GM12892 (cell line): ENCODE data around the gene ARHGEF3.
"Not testable (repeated sequence)": the region's sequence is repeated elsewhere in the genome, so short reads cannot be mapped to it uniquely, and the experiment has no call there.

ENCODE experiments used
- DNase-seq: peaks from one replicate; pipeline ENCODE4 v3.0.0; 2011; ENCODE audit not compliant: insufficient read length
- FAIRE-seq: peaks from 2 replicates; lab custom pipeline; 2011; peaks lifted over from hg19 to GRCh38; lab: Jason Lieb, UNC
- POLR2A ChIP-seq: IDR thresholded peaks from 2 replicates; pipeline ENCODE4 v1.6.1; 2011; ENCODE audit warnings: low read depth, low read length, control low read depth
- POLR2AphosphoS5 ChIP-seq: IDR thresholded peaks from 2 replicates; pipeline ENCODE4 v1.6.1; 2011; ENCODE audit warnings: low read depth, low read length, control low read depth
- TAF1 ChIP-seq: IDR thresholded peaks from 2 replicates; pipeline ENCODE4 v1.6.1; 2011; ENCODE audit warnings: low read depth, mild to moderate bottlenecking, control low read depth, low read length, borderline replicate concordance

ARHGEF3 gene

DNA sequence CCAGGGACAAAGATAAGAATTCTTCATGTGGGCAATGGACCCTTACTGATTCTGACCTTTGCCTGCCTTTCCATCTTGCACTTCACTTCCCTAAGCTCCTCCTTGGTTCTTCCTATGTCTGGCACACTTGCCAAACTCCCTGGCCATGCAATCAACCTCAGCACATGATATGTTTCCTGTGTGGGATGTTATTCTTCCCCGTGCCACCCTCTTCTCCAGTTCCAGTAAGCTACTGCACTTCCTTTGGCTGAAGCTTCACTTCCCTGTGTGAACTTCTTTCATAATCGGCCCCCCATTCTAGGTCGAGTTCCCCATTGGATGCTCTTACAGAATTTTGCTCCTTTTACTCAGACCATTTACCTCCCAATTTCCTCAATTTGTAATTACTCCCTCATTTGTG lies 108.0 kb downstream of the ARHGEF3 start:
- TF ChIP-seq POLR2AphosphoS5 (no peak), POLR2A (no peak), TAF1 (no peak)
- peak; percentile 63 for FAIRE-seq

GRCh38 chr3:56692520-56693433 lies 109.0 kb downstream of the ARHGEF3 start:
- not testable (repeated sequence) for FAIRE-seq, DNase-seq

More for the DNA sequence above, 108.0 kb downstream of the ARHGEF3 start:
- no peak for DNase-seq

DNA sequence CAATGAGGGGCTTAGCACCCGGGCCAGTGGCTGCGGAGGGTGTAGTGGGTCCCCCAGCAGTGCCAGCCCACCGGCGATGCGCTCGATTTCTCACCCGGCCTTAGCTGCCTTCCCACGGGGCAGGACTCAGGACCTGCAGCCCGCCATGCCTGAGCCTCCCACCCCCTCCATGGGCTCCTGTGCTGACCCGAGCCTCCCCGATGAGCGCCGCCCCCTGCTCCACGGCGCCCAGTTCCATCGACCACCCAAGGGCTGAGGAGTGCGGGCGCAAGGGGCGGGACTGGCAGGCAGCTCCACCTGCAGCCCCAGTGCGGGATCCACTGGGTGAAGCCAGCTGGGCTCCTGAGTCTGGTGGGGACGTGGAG lies 109.8 kb downstream of the ARHGEF3 start:
- not testable (repeated sequence) for DNase-seq, FAIRE-seq

DNA sequence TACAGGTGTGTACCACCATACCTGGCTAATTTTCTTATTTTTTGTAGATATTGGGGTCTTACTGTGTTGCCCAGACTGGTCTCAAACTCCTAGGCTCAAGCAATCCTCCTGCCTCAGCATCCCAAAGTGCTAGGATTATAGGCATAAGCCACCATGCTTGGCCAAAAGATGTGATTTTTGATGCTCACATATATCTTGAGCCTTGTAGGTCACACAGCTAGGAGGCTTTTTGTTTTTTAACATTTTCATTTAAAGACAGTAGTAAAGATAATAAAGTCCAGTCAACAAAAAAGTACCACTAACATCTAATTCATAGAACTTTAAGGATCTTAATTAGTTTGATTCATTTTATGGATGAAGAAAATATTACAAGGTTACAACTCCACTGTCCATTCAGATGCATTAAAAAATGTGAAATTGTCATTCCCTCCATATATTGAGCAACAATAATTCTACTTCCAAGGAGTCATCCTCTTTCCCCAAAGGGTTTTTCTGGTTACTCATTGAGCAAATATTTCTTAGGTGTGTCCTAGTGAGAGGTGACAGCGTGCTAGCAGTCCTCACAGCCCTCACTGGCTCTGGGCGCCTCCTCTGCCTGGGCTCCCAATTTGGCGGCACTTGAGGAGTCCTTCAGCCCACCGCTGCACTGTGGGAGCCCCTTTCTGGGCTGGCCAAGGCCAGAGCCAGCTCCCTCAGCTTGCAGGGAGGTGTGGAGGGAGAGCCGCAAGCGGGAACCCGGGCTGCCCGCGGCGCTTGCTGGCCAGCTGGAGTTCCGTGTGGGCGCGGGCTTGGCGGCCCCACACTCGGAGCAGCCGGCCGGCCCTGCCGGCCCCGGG lies 110.4 kb downstream of the ARHGEF3 start:
- FAIRE-seq = no peak
- no peak for TF ChIP-seq POLR2A
- no peak for TF ChIP-seq POLR2AphosphoS5
- no peak for DNase-seq

DNA sequence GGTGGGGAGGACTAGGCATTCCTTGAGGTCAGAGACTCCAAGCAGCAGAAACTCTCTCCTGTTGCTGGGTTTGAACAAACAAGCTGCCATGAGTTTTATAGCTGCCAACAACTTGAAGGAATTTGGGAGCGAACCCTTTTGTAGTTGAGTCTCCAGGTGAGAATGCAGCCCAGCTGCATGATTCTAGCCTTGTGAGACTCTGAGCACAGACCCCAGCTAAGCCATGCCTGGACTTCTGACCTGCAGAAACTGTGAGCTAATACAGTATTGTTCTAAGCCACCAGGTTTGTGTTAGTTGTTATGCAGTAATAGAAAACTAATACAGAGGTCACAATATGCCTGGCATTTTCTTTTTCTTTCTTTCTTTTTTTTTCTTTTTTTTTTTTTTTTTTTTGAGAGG lies 112.4 kb downstream of the ARHGEF3 start:
- FAIRE-seq (no peak), DNase-seq (no peak)
- TF ChIP-seq POLR2AphosphoS5 (no peak), TAF1 (no peak), POLR2A (no peak)

DNA sequence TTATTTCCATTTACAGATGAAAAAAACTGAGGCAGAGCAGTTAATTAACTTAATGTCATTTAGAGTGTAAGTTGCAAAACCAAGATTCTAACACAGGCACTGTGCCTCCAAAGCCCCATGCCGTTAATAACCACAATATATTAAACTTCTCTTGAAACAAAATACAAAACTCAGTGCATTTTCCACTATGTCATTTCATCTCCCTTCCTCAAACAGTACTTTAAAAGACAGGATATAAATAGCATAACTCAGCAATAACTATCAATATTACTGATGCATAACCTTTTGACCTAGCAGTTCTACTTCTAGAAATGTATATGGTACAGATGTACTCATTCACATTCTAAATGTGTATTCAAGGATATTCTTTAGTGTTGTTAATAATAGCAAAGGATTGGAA lies 113.6 kb downstream of the ARHGEF3 start:
- peak; percentile 70 for FAIRE-seq
- TF ChIP-seq TAF1 = no peak
- no peak for DNase-seq

GRCh38 chr3:56684029-56684428 lies 117.7 kb downstream of the ARHGEF3 start:
- FAIRE-seq (peak; percentile 21), DNase-seq (no peak)

GRCh38 chr3:56683122-56683817 lies 118.5 kb downstream of the ARHGEF3 start, which contains the start of gene TASOR:
TSS of gene TASOR (minus strand) at chr3:56683265. CDS start at chr3:56683006, 259 bp downstream.
- TF ChIP-seq POLR2AphosphoS5 = peak; percentile 57; the same call in 1 of the 2 replicates
- TF ChIP-seq POLR2A = peak; percentile 42; the same call in 1 of the 2 replicates
- no peak; the same call in 1 of the 2 replicates for TF ChIP-seq TAF1
- FAIRE-seq (peak; percentile 97), DNase-seq (peak; percentile 84)

More at GRCh38 chr3:56684029-56684428, 117.7 kb downstream of the ARHGEF3 start:
- TF ChIP-seq POLR2AphosphoS5 (no peak), TAF1 (no peak), POLR2A (no peak)

- TF ChIP-seq POLR2AphosphoS5 (no peak; the same call in none of the 2 replicates), POLR2A (peak; percentile 86), TAF1 (peak; percentile 36; the same call in 1 of the 2 replicates)
- DNase-seq (peak; percentile 48), FAIRE-seq (no peak)
Measured at GRCh38 chr3:56682462-56683121, 119.2 kb downstream of the ARHGEF3 start.

GRCh38 chr3:56681984-56682461 lies 119.7 kb downstream of the ARHGEF3 start:
- FAIRE-seq = no peak
- TF ChIP-seq POLR2AphosphoS5 (no peak), POLR2A (no peak), TAF1 (no peak)
- DNase-seq = no peak

DNA sequence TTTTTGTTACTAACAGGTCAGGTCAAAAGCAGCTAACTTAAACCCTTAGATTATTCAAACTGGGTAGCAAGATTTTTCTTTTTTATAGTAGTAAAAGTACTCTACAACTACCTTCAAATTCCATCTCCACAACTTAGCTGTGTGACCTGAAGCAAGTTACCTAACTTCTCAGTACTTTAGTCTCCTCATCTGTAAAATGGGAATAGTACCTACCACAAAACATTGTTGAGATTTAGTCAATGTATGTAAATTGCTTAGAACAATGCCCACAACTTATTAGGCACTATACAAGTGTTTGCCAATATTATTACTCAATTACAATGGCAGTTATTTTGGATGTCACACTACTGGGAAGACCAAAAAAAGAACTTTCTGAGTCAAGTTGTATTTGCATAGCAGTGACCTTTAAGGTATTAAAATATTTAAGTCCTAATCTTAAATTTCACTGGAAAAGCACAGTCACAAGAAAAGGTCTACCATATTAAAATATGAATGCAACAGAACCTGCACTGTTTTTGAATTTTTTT lies 121.6 kb downstream of the ARHGEF3 start:
- TF ChIP-seq POLR2A (no peak), POLR2AphosphoS5 (no peak), TAF1 (no peak)
- DNase-seq (no peak), FAIRE-seq (peak; percentile 76)
